Upper lobe of left lung (tissue), 6 donors: ENCODE data around the gene GPRC5C. TPM values are rescaled to one million over a fixed set of nuclear protein-coding genes. Genes with fewer than 3 reads are reported as not detected.

Source experiments
- ATAC-seq, 2 donors: fragments of 200-7000 bp; cut with Tn5 transposase; one replicate each; pipeline ENCODE4 v1.9.1; 2022; ENCODE audit warnings: mild to moderate bottlenecking in 2 of 2, moderate library complexity in 2 of 2; ENCODE audit not compliant: low FRiP score in 2 of 2
- DNase-seq, 2 donors: peaks; one replicate each; pipeline ENCODE4 v3.0.0-alpha.2; 2019 to 2020
- H3K27ac ChIP-seq, 4 donors: fragments of 200-600 bp; sonication (generic); one replicate each; pipeline ENCODE4 v1.5.1; 2016 to 2019
- H3K27me3 ChIP-seq, 4 donors: fragments of 200-600 bp; sonication (generic); one replicate each; pipeline ENCODE4 v1.5.1; 2017 to 2019
- H3K36me3 ChIP-seq, 4 donors: fragments of 200-600 bp; sonication (generic); one replicate each; pipeline ENCODE4 v1.5.1; 2016 to 2019
- H3K4me1 ChIP-seq, 4 donors: fragments of 200-600 bp; sonication (generic); one replicate each; pipeline ENCODE4 v1.5.1; 2018 to 2019
- H3K4me3 ChIP-seq, 4 donors: fragments of 200-600 bp; sonication (generic); one replicate each; pipeline ENCODE4 v1.5.1; 2017 to 2019; ENCODE audit warnings: mild to moderate bottlenecking in 2 of 4, moderate library complexity in 1 of 4
- H3K9me3 ChIP-seq, 4 donors: fragments of 200-600 bp; sonication (generic); one replicate each; pipeline ENCODE4 v1.5.1; 2018 to 2019
- CTCF ChIP-seq, 6 experiments: fragments of 450-650 bp in 4 of 6; fragments of 200-600 bp in 2 of 6; sonication (generic) in 2 of 6; IDR thresholded peaks; one replicate each; pipeline ENCODE4 v1.5.1; 2016 to 2019; ENCODE audit warnings: antibody characterized with exemption in 6 of 6
- EP300 ChIP-seq, 4 donors: sonication (generic); formaldehyde crosslinking; IDR thresholded peaks; one replicate each; pipeline ENCODE4 v1.5.1; 2017; ENCODE audit warnings: antibody characterized with exemption in 4 of 4, control low read depth in 2 of 4
- POLR2A ChIP-seq, 4 donors: fragments of 450-650 bp; IDR thresholded peaks; one replicate each; pipeline ENCODE4 v1.5.1; 2016 to 2017; ENCODE audit warnings: antibody characterized with exemption in 4 of 4, mild to moderate bottlenecking in 2 of 4
- POLR2AphosphoS5 ChIP-seq, 2 donors: sonication (generic); formaldehyde crosslinking; IDR thresholded peaks; one replicate each; pipeline ENCODE4 v1.5.1; 2017; ENCODE audit warnings: antibody characterized with exemption in 2 of 2
- WGBS, 2 donors: methylation state at CpG; one replicate each; pipeline ENCODE4 v1.1.5; 2017 to 2018; 5-methylcytosine and 5-hydroxymethylcytosine counted together
- total RNA-seq, 6 donors: library from RNA; depleted of rRNA in 4 of 6; stranded (reverse); fragments of >200 nt in 4 of 6; gene quantifications; one replicate each; pipeline versions ENCODE4 v1.1.0 to v1.2.1, GENCODE V29; 2016 to 2021
- donor health status: DM: no; HTN: no; CAD: no; lungs with moderate emphysema.
- donor health status: DM: no; HTN: yes; CAD: no; lungs with severe emphysema.

GPRC5C gene
- total RNA-seq, 6 donors from 2014 or later: 50.7 to 88.4 (median 56.4) TPM

GRCh38 chr17:74450925-74451403 lies 19.1 kb downstream of the GPRC5C start:
- H3K4me1 ChIP-seq: peaks cover 35 to 44% (median 42%) of the 10 kb centered on the region in 4 donors
- H3K27ac ChIP-seq: peak overlapping the region in 1 of 4 donors; percentile 63
- 88 to 90% methylated on average over 10 to 13 of the region's 13 CpGs for WGBS, 2 donors
- ATAC-seq: no peak
- DNase-seq: no peak
- H3K4me3 ChIP-seq: no peak overlapping the region
- H3K9me3 ChIP-seq: no peaks in the 10 kb centered on the region
- TF ChIP-seq POLR2A (IDR thresholded peaks at IDR 0.05) (no peak), EP300 (IDR thresholded peaks at IDR 0.05) (no peak), CTCF (IDR thresholded peaks at IDR 0.05) (no peak), POLR2AphosphoS5 (IDR thresholded peaks at IDR 0.05) (no peak)
- H3K36me3 ChIP-seq: peaks cover 0 to 2% (median 0%) of the 10 kb centered on the region in 4 donors
- H3K27me3 ChIP-seq: no peaks in the 10 kb centered on the region

- no peaks in the 10 kb centered on the region for H3K27me3 ChIP-seq
- H3K4me3 ChIP-seq: no peak overlapping the region
- WGBS, 2 donors: 78 to 89% methylated on average over 6 of the region's 6 CpGs
- H3K9me3 ChIP-seq: no peaks in the 10 kb centered on the region
- TF ChIP-seq CTCF (IDR thresholded peaks at IDR 0.05): no peak
- TF ChIP-seq POLR2AphosphoS5 (IDR thresholded peaks at IDR 0.05): no peak
- TF ChIP-seq POLR2A (IDR thresholded peaks at IDR 0.05): no peak
- no peak for TF ChIP-seq EP300 (IDR thresholded peaks at IDR 0.05)
- H3K27ac ChIP-seq: peak overlapping the region in 1 of 4 donors; percentile 1
- peaks cover 0 to 2% (median 0%) of the 10 kb centered on the region in 4 donors for H3K36me3 ChIP-seq
- ATAC-seq (no peak), DNase-seq (no peak)
- H3K4me1 ChIP-seq: peaks cover 29 to 38% (median 36%) of the 10 kb centered on the region in 4 donors
These were observed 19.7 kb downstream of the GPRC5C start for GRCh38 chr17:74451557-74451956.

GRCh38 chr17:74452033-74452840 lies 20.3 kb downstream of the GPRC5C start:
- 65 to 73% methylated on average over 12 to 16 of the region's 16 CpGs for WGBS, 2 donors
- DNase-seq: no peak

GRCh38 chr17:74452841-74453661 lies 21.2 kb downstream of the GPRC5C start:
- peak overlapping the region in 3 of 4 donors; percentile 41 to 51 (median 45) for H3K4me3 ChIP-seq
- TF ChIP-seq EP300 (IDR thresholded peaks at IDR 0.05): no peak
- no peak for TF ChIP-seq POLR2A (IDR thresholded peaks at IDR 0.05)
- TF ChIP-seq CTCF (IDR thresholded peaks at IDR 0.05): no peak
- no peak for TF ChIP-seq POLR2AphosphoS5 (IDR thresholded peaks at IDR 0.05)
- no peaks in the 10 kb centered on the region for H3K9me3 ChIP-seq
- peaks cover 27 to 39% (median 35%) of the 10 kb centered on the region in 4 donors for H3K4me1 ChIP-seq
- peak overlapping the region; percentile 65 to 87 (median 84) for H3K27ac ChIP-seq
- WGBS, 2 donors: 56 to 57% methylated on average over 10 to 21 of the region's 22 CpGs
- H3K36me3 ChIP-seq: peaks cover 0 to 2% (median 0%) of the 10 kb centered on the region in 4 donors
- no peaks in the 10 kb centered on the region for H3K27me3 ChIP-seq
- ATAC-seq (no peak), DNase-seq (no peak)

More at GRCh38 chr17:74452033-74452840, 20.3 kb downstream of the GPRC5C start:
- Histone ChIP-seq H3K4me1 (peaks cover 25 to 37% (median 30%) of the 10 kb centered on the region in 4 donors), H3K27me3 (no peaks in the 10 kb centered on the region), H3K9me3 (no peaks in the 10 kb centered on the region), H3K36me3 (peaks cover 0 to 2% (median 0%) of the 10 kb centered on the region in 4 donors), H3K27ac (peak overlapping the region in 3 of 4 donors; percentile 1 to 87 (median 82)), H3K4me3 (no peak overlapping the region)
- ATAC-seq: peak in 1 of 2 donors; percentile 21
- TF ChIP-seq POLR2AphosphoS5 (IDR thresholded peaks at IDR 0.05) (no peak), POLR2A (IDR thresholded peaks at IDR 0.05) (no peak), EP300 (IDR thresholded peaks at IDR 0.05) (no peak), CTCF (IDR thresholded peaks at IDR 0.05) (no peak)
